Cardiac fibroblast (primary cell): ENCODE results near the gene CACNG7.

Experiments used
- DNase-seq, 2 donors: peaks; one replicate each; pipeline versions ENCODE4 v3.0.0 to v3.0.0-alpha.2; 2010; ENCODE audit warnings: low read depth in 2 of 2
- H3K4me3 ChIP-seq, 2 donors: replicated peaks in 1 of 2; 1 replicate in 1 of 2; 2 replicates in 1 of 2; pipeline ENCODE4 v1.5.1; 2011; ENCODE audit warnings: low read depth in 2 of 2, low read length in 2 of 2, mild to moderate bottlenecking in 2 of 2, moderate library complexity in 1 of 2
- TF ChIP-seq, protein P1 (sequence below): IDR thresholded peaks from one replicate; pipeline ENCODE4 v1.5.1; 2011; ENCODE audit warnings: low read depth, mild to moderate bottlenecking, low read length, inconsistent platforms

Gene CACNG7

DNA sequence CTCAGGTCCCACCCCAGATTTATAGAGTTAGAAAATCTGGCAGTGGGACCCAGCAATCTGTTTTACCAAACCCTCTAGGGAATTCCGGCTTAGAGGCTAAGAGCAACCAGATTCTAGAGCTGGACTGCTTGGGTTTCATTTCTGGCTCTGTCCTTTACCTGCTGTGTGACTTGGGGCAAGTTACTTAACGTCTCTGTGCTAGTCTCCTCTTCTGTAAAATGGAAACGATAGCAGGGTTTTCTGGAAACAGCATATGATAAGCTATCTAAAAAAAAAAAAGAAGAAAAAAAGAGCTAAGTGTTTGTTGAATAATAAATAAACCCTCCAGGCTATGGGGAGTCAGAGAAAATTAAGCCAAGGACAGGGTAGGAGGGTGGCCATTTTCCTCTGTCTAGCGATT is 11.6 kb upstream of the CACNG7 start:
- TF ChIP-seq, protein P1, sequence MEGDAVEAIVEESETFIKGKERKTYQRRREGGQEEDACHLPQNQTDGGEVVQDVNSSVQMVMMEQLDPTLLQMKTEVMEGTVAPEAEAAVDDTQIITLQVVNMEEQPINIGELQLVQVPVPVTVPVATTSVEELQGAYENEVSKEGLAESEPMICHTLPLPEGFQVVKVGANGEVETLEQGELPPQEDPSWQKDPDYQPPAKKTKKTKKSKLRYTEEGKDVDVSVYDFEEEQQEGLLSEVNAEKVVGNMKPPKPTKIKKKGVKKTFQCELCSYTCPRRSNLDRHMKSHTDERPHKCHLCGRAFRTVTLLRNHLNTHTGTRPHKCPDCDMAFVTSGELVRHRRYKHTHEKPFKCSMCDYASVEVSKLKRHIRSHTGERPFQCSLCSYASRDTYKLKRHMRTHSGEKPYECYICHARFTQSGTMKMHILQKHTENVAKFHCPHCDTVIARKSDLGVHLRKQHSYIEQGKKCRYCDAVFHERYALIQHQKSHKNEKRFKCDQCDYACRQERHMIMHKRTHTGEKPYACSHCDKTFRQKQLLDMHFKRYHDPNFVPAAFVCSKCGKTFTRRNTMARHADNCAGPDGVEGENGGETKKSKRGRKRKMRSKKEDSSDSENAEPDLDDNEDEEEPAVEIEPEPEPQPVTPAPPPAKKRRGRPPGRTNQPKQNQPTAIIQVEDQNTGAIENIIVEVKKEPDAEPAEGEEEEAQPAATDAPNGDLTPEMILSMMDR, result no peak
- no peak overlapping the region for H3K4me3 ChIP-seq

GRCh38 chr19:53898166-53898565 is 10.9 kb upstream of the CACNG7 start:
- no peak for DNase-seq
- TF ChIP-seq, protein P1, result no peak
- H3K4me3 ChIP-seq, result no peak overlapping the region

More for the DNA sequence above, 11.6 kb upstream of the CACNG7 start:
- no peak for DNase-seq

- TF ChIP-seq, protein P1, result no peak
- DNase-seq, result no peak
- H3K4me3 ChIP-seq, result no peak overlapping the region
Observed at GRCh38 chr19:53898636-53899341, 10.3 kb upstream of the CACNG7 start.

DNA sequence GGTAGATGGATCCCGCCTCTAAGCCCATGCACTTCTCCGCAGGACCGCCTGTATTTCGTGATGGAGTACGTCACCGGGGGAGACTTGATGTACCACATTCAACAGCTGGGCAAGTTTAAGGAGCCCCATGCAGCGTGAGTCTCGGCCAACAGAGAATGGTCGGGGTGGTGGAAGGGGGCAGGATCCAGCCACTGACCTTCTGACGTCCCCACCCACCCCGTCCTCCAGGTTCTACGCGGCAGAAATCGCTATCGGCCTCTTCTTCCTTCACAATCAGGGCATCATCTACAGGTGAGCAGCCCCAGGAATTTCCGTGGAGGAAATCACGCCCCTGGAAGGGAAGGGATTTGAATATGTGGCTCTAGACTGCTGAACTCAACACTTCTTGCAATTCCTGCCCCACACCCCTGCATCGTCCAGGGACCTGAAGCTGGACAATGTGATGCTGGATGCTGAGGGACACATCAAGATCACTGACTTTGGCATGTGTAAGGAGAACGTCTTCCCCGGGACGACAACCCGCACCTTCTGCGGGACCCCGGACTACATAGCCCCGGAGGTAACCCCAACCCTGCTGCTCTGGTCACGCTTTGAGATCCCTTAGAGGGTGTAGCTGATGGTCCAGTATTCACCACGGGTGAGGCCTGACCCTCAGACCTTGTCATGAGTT is 8.8 kb upstream of the CACNG7 start:
- DNase-seq, result no peak
- TF ChIP-seq, protein P1, result no peak
- no peak overlapping the region for H3K4me3 ChIP-seq

DNA sequence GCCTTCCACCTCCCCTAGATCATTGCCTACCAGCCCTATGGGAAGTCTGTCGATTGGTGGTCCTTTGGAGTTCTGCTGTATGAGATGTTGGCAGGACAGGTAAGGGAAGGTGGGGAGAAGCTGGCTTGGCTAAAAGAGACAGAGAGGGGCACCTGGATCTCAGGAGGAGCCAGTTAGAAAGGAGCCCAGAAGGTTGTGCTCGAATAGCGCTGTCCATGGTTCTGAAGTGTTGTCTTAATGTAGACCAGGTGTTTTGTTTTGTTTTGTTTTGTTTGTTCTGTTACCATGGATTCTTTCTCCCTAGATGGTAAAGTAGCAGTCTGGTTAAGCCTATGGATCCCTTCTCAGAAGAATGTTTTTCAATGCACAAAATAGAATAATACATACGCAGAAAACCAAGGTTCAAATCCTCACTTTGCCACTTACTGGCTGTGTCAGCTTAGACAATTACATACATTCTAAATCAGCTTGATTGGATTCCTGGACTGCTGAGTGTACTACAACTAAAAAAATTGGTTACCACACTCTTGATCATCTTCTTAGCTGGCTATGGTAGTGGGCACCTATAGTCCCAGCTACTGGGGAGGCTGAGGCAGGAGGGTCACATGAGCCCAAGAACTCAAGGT is 5.9 kb upstream of the CACNG7 start:
- H3K4me3 ChIP-seq, result no peak overlapping the region
- peak; percentile 48 to 59 for DNase-seq
- TF ChIP-seq, protein P1, result no peak

DNA sequence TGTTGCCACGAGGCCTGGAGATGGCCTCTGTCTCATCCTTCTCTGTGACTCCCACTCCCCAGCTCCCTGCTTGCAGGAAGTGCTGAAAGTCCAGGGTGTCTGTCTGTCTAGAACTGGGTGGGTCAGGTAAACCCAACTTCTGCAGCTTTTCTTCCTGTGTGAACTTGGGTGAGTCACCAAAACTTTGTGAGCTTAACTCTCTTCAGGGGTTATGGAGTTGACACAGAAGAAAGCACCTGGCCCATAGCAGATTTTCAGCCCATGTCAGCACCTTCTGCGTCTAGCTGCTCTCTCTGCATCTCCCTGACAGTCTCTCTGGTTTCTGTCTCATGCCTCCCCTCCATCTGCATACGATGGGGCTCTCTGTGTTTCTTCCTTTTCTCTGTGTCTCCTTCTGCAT is 4.2 kb upstream of the CACNG7 start:
- H3K4me3 ChIP-seq, result no peak overlapping the region
- DNase-seq, result no peak
- TF ChIP-seq, protein P1, result no peak
